CMK (cell line): ENCODE data around the gene MYL6B.
"Not testable (repeated sequence)": the region's sequence is repeated elsewhere in the genome, so short reads cannot be mapped to it uniquely, and the experiment has no call there.

ENCODE experiments used
- DNase-seq: peaks from one replicate; pipeline ENCODE4 v3.0.0-alpha.2; 2010; ENCODE audit warnings: low read depth

MYL6B gene

DNA sequence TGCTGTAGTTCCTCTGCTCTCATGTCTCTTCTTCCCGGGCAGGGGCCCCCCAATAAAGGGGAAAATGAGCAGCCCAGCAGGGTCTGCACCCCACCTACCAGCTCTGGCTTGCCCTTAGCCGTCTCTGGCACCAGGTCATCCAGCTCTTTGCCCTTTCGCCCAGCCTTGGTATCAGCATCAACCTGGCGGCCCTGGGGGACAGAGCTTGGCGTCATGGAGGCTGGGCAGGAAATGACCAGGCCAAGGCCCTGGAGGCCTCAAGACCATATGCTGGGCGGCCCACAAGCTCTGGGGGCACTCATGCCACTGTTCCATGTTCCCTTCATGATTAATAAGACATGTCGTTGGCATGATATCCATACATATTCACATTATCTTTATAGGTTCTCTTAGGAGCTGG is 20.5 kb downstream of the MYL6B start:
- DNase-seq: no peak

DNA sequence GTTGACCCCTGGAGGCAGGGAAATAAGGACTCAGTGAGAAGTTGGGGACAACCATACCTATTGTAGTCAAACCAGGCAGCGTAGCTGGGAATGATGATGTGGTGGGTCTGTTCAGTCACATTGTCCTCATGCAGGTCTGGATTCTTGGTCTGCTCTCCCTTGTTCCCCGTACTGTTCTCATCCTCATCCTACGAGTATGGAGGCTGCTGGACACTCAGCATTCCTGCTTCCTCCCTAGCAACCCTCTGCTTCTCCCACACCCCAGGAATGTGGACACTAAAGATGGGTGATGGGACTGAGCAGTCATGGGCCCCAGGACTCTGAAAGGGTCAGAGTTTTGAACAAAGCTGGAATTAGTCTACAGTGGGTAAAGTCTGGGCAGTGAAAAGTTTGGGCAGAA is 26.0 kb downstream of the MYL6B start:
- no peak for DNase-seq

DNA sequence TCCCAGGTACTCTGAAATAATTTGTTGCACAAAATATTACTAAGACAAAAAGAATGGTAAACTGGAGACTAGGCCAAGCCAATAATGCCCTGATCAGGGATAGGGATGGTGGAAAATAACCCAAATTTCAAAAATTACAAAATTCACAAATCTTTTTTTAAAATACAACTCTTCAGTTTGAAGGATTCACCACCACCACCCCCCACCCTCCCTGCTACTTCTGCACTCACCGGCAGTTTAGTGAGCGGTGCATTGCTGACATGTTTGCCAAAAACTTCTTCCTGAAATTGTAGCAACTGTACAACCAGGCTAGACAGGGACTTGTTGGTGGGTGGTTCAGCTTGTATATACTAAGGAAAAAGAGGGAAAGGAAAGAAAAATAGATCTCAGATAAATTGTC is 34.6 kb downstream of the MYL6B start:
- no peak for DNase-seq

DNA sequence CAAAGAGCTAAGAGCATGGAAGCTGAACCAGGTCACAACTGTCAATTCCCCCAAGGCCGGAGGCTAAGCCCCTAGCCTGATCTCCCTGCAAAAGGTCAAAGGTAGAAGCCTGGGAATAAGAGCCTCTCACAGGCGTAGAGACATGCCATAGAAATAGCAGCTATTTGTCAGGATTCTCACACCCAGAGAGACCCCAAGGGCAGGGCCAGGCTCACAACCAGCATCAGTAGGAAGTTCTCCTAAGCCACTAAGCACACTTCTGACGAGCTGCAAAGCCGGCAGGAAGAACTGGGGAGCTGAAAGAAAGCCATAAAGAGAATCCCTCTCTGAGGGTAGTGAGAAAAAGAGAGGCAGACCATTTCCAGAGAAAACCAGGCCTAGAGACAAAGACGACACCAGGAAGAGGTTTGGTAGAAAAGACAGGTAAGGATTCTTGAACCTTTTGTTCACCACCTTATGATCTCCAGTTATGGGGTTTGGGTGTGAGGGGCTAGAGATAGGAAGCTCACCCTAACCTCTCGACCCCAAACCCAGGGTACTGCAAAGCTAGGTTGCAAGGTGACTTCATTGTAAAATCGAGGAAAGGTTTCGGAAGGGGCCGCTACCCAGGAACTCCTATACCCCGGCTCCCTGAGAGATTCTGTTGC is 35.9 kb downstream of the MYL6B start:
- no peak for DNase-seq

DNA sequence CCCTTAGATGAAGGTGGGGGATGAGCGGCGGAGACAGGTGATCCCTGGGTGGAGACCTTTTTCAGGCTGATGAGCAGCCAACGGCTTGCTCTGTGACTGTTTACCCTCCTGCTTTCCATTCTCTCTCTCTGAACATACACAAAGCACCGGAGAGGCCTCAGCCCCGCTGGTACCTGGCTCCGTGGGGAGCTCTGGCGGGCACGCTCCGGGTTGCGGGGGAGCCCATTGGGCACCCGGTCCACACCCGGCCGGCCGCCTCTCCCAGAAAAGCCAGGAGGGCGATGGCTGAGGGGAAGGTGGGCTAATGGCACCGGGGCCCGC is 36.4 kb downstream of the MYL6B start:
- no peak for DNase-seq

DNA sequence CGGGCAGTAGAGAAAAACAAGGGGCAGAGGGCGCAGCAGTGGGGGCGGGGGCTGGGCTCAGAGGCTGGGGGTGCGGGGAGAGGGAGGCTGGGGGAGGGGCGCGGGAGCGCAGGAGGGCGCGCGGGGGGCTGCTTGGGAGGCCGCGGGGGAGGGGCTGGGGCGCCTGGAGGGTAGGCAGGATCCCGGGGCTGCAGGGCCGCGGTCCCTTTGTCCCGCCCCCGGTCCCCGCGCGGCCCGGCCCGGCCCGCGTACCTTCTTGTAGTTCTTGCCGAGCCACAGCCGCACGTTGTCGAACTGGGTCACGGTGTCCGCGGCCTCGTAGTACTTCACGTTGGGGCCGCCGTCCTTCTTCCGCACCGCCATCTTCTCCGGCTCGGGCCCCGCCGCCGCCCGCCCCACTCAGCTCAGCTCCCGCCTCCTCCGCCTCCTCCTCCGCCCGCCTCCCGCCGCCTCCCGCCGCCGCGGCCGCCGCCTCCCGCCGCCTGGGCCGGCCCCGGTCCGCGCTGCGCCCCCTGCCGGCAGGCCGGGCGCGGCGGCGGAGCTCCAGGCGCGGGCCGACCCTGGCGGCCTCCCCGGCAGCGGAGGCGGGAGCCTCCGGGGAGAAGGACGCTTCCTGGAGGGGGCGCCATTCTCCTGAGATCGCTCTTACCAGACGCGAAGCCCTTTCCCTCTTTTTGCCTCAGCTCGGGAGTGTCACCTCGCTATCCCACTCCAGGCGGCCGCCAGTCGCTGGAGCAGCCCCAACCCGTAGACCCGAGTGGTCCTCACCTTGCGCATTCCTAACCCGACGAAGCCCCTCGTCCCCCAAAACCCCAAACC is 36.9 kb downstream of the MYL6B start, which contains the start of gene SMARCC2:
TSS of gene SMARCC2 (minus strand) at position 385 of the 819 bp plus-strand sequence. CDS start at position 363, 22 bp downstream.
- DNase-seq: peak; percentile 76

DNA sequence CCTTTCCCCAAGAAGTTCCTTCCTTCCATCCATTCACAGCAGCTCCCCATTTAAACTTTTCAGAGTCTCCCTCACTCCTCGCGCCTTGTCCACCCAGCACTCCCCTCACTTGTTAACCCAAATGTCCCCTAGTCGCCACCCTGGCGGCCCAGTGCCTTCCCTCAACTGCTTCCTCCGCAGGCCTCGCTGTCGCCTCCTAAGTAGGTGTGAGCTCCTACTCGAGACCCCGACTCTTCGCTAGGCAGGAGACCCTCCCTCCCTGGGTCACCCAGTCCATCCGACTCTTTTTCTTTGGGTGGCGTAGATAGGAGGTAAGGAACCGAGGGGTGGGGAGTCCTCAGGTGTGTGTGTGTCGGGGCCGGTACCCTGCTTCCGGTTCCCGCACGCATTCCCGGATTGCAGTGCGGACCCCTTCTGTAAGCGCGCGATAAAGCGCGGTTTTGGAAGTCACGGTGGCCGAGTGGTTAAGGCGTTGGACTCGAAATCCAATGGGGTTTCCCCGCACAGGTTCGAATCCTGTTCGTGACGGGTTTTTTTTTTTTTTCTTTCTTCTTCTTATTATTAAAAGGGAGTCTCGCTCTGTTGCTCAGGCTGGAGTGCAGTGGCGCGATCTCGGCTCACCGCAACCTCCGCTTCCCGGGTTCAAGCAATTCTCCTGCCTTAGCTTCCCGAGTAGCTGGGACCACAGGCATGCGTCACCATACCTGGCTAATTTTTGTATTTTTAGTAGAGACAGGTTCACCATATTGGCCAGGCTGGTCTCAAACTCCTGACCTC is 37.7 kb downstream of the MYL6B start:
- peak; percentile 64 for DNase-seq

DNA sequence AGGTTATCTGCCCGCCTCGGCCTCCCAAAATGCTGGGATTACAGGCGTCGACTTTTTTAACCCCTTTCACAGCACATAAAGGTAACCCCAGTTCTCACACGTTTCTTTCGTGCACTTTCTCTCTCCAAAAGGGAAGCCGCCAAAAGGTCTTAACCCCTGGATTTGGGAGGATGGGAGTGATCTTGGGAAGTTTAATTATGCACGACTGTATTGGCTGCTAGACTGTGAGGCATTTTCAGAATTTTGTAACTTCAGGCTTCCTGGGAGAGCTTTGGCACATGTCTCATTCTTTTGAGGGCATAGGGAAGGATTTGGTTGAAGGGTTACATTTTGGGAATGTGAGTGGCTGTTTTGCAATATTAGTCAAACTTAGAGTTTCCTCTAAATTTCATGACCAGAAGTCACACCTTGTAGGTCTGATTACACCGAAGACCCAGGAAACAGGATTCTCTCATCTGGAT is 38.3 kb downstream of the MYL6B start:
- no peak for DNase-seq

DNA sequence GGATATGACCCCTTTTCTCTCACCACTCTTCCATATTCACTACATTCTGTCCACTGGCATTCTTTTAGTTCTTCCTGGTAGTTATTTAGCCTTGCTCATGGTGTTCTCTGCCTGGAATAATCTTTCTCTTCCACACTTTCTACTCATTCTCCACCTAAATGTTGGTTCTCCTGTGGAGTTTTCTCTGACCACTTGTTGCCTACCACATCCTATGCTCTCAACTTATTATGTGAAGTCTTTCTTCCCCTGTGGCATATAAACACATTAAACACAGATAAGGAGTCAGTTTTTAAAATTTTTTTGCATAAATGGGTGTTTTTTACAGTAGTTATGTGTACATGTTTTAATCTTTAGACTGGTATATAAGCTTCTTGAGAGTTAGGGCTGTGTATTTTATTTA is 40.2 kb downstream of the MYL6B start:
- DNase-seq: no peak

DNA sequence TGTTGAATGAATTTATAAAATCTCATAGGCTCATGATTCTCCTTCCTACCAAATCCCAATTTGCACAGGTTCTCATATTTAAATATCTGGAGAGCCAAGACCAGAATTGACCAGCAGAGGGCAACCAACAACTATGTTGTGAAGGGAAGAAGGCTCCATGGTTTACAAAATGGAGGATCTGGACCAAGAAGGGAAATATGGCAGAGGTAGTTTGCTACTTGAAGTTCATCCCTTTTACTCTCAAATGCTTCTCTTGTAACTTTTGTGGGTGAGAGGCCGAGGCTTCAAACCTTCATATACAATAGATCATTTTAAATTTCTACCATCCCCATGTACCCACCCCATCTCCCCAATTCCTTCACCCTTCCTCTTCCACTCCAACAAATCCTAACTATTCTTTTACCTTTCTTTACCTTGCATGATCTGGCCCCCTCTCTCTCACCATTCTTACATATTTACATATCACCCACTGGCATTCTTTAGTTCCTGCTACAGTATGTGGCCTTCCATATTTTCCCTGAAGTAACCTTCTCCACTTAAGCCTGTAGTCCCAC is 40.7 kb downstream of the MYL6B start:
- DNase-seq: no peak

DNA sequence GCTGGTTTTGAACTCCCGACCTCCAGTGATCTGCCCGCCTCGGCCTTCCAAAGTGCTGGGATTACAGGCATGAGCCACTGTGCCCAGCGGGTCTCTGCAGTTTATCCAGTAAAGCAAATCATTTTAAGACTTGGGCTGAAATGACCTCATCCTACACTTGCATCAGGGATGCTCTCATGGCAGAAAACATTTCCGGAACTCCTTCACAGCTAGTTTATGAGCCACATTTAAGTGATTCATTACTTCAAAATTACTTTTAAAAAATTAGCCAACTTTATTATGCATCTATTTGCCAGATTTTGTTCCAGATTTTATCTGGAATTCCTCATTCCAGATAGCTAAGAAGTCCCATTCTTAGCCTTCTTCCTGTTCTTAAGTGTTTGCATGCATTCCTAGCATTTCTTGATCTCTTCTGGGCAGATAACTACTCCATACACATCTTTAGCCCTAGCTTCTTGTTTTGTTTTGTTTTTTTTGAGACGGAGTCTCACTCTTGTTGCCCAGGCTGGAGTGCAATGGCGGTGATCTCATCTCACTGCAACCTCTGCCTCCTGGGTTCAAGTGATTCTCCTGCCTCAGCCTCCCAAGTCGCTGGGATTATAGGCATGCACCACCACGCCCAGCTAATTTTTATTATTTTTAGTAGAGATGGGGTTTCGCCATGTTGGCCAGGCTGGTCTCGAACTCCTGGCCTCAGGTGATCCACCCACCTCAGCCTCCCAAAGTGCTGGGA is 44.6 kb downstream of the MYL6B start:
- DNase-seq: not testable (repeated sequence)

DNA sequence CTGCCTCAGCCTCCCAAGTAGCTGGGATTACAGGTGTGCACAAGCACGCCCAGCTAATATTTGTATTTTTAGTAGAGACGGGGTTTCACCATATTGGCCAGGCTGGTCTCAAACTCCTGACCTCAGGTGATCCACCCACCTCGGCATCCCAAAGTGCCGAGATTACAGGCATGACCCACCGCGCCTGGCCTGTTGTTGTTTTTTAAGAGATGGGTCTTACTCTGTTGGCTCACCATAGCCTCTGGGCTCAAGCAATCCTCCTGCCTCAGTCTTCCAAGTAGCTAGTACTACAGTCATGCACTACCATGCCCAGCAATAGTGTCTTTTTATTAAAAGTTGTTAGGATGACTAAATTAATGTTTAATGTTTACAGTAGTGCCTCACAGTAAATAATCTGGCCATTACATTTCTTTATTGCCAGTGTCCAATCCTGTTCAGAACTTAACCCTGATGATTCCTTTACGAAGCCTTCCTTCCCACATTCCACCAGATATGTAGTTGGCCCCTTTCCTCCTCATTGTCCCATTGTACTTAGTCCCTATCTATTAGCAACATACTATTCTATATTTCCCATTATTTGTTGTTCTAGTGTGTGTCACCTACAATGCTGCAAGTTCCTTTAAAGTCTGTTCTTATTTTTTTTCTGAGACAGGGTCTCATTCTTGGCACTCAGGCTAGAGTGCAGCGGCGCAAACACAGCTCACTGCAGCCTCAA is 45.7 kb downstream of the MYL6B start:
- no peak for DNase-seq

DNA sequence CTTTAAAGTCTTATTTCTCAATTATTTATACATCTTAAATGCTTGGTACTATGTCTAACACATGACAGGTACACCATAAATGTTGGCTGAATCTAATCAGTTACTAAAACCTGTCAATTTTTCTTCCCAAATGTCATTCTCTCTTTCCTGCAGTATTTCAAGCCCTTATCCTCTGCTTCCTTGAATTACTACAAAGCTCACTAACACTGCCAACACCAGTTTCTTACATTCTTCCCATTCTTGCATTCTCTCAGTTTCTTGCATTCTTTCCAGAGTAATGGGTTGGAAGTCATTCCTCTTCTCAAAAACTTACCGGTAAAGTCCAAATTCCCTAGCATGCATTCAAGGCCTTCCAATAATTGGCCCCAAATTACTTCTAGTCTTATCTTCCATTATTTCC is 46.4 kb downstream of the MYL6B start:
- DNase-seq: no peak

DNA sequence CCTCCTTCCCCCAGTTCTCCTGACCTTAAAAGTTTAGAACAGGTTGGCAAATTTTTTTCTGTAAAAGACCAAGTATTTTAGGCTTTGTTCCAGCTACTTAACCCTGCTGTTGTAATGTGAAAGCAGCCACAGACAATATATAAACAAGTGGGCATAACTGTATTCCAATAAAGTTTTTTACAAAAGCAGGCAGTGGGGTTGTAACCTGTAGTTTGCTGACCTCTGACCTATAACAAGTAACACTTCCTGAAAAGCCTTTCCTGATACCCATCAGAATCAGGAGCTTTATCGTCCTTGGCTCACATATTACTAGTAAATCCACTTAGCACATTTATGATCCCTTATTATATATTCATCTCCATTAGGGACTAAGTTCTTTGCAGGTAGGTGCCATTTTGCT is 50.0 kb downstream of the MYL6B start:
- DNase-seq: no peak

DNA sequence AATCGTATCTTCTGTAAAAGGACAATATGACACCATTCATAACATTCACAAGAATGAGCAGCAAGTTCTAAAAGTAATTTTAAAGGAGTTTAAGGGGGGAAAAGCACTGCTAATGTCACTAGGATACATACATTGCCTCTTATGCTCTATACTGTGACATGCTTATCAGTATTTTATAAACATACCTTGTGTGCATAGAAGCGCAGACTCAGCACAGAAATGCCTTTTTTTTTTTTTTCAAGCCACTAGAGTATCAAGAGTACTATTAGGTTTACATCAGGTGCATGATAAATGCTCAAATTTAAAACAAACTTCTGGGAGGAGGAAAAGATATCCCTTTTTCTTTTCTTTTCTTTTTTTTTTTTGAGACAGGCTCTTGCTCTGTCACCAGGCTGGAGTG is 50.5 kb downstream of the MYL6B start:
- DNase-seq: no peak

DNA sequence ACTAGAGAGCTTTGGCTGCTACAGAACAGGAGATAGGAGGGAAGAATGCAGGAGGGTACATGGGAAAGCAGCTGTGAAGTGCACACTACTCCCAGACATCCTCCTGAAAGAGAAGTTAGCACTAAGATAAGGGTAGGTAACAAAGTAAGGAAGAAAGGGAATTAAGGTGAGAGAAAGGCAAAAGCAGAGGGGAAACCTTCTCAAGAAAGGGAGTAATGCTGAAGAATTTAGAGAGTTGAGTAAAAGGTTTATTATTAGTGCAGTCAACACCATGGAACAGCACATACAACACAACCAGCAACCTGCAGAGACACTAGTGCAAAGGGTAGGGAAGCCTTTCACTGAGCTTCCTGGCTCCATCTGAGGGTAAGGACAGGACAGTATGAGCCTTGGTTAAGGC is 51.9 kb downstream of the MYL6B start:
- no peak for DNase-seq

DNA sequence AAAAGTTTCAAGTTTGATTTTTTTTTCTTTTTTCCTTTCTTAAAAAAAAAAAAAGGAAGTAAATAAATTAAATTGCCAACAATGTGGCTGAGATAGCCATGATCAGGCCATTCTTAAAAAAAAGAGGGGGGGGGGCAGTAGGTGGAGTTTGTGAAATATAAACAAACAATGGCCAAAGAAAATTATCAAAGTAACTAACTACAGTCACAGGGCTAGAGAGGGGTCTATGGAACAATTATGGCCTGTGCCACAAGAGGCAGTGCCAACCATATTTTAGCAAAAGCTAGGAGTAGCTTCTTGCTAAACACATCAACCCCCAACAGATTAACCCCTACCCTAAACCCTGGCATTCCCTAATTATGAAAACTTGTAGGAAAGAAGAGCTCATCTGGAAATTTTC is 53.1 kb downstream of the MYL6B start:
- no peak for DNase-seq

DNA sequence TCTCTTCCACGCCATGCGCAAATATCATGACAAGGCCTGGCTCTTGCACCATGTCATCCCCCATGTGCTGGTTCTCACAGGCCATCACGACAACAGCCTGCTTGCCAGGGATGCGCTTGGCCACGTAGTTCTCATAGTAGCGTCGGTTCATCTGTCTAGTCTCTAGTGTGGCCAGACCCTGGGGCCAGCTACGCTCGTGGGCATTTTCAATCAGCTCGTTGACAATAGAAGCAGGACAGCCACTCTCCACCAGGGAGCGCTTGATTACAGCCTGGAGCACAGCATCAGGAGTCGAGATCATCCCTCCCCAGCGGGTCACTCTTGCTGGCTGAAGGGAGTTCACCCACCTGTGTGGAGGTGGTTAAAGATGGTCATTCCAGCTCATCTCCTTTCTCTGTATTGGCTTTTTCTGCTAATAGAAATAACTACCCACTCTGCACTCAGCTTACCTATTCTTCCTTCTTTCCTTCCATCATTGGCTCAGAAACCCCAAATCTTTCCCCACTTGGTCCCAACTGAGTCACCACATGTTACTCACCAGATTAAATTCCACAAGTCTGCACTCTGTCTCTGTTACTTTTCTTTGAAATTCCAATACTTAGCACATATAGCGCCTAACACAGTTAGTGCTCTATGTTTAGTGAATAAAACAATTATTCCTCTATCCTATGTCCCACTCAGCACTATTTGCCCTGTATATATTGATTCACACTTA is 54.2 kb downstream of the MYL6B start:
- no peak for DNase-seq
